Mesendoderm (in vitro differentiated cells): ENCODE results near the gene CD70.
"Not testable (repeated sequence)": the region's sequence is repeated elsewhere in the genome, so short reads cannot be mapped to it uniquely, and the experiment has no call there.

Experiments used
- DNase-seq: peaks from one replicate; pipeline ENCODE4 v3.0.0; 2013
- H2AK5ac ChIP-seq: 2 replicates; pipeline ENCODE4 v1.6.1; 2013; ENCODE audit warnings: low read length, inconsistent platforms
- H2BK120ac ChIP-seq: 2 replicates; pipeline ENCODE4 v1.6.1; 2013; ENCODE audit warnings: low read depth, mild to moderate bottlenecking, low read length, moderate library complexity, mixed read lengths
- H2BK15ac ChIP-seq: replicated peaks from 2 replicates; pipeline ENCODE4 v1.6.1; 2013; ENCODE audit warnings: low read depth, mild to moderate bottlenecking, moderate library complexity
- H2BK5ac ChIP-seq: 2 replicates; pipeline ENCODE4 v1.6.1; 2013; ENCODE audit warnings: low read length, inconsistent platforms
- H3K18ac ChIP-seq: 2 replicates; pipeline ENCODE4 v1.6.1; 2013; ENCODE audit warnings: mild to moderate bottlenecking, low read length, mixed read lengths
- H3K23ac ChIP-seq: one replicate; pipeline ENCODE4 v1.6.1; 2013; ENCODE audit warnings: low read length
- H3K27ac ChIP-seq: 2 replicates; pipeline ENCODE4 v1.5.1; 2013; ENCODE audit warnings: low read depth, mild to moderate bottlenecking, inconsistent platforms, low read length, moderate library complexity
- H3K27me3 ChIP-seq: 2 replicates; pipeline ENCODE4 v1.6.1; 2013; ENCODE audit warnings: low read length, control low read depth, mild to moderate bottlenecking, inconsistent platforms; ENCODE audit not compliant: insufficient read depth, poor library complexity
- H3K36me3 ChIP-seq: 2 replicates; pipeline ENCODE4 v1.6.1; 2013; ENCODE audit warnings: low read length, inconsistent platforms; ENCODE audit not compliant: control insufficient read depth, insufficient read depth
- H3K4ac ChIP-seq: one replicate; pipeline ENCODE4 v1.6.1; 2013; ENCODE audit warnings: low read depth, mild to moderate bottlenecking, low read length, moderate library complexity
- H3K4me1 ChIP-seq: 2 replicates; pipeline ENCODE4 v1.6.1; 2013; ENCODE audit warnings: low read depth, low read length, inconsistent platforms; ENCODE audit not compliant: control insufficient read depth
- H3K4me2 ChIP-seq: 2 replicates; pipeline ENCODE4 v1.6.1; 2013; ENCODE audit warnings: low read length
- H3K4me3 ChIP-seq: 2 replicates; pipeline ENCODE4 v1.5.1; 2013; ENCODE audit warnings: mild to moderate bottlenecking, low read length
- H3K56ac ChIP-seq: one replicate; pipeline ENCODE4 v1.6.1; 2013; ENCODE audit warnings: low read length
- H3K79me1 ChIP-seq: 2 replicates; pipeline ENCODE4 v1.6.1; 2013; ENCODE audit warnings: low read length, inconsistent platforms
- H3K79me2 ChIP-seq: 2 replicates; pipeline ENCODE4 v1.6.1; 2013; ENCODE audit warnings: mild to moderate bottlenecking, low read length; ENCODE audit not compliant: control insufficient read depth, insufficient read depth
- H3K9ac ChIP-seq: 2 replicates; pipeline ENCODE4 v1.6.1; 2013; ENCODE audit warnings: low read length, inconsistent platforms
- H4K5ac ChIP-seq: one replicate; pipeline ENCODE4 v1.6.1; 2013; ENCODE audit warnings: low read length
- H4K8ac ChIP-seq: one replicate; pipeline ENCODE4 v1.6.1; 2013; ENCODE audit warnings: low read depth, mild to moderate bottlenecking, control low read depth, low read length, moderate library complexity
- WGBS: extraction: QIAGEN DNeasy Blood & Tissue Kit; methylation state at CpG from one replicate; pipeline ENCODE4 v1.1.7; 2013; ENCODE audit warnings: low lambda C conversion rate, missing lambda C conversion rate; ENCODE audit not compliant: insufficient coverage; ENCODE audit errors: extremely low coverage; 5-methylcytosine and 5-hydroxymethylcytosine counted together

Gene CD70

GRCh38 chr19:6602729-6603114, 11.8 kb upstream of the CD70 start:
- Histone ChIP-seq H2BK120ac (no peak overlapping the region), H4K5ac (no peak overlapping the region), H2BK15ac (no peak overlapping the region), H2AK5ac (no peak overlapping the region), H3K4me1 (no peaks in the 10 kb centered on the region), H3K27me3 (no peaks in the 10 kb centered on the region), H3K18ac (no peak overlapping the region), H4K8ac (no peak overlapping the region), H3K36me3 (no peaks in the 10 kb centered on the region), H3K56ac (no peak overlapping the region), H3K79me1 (no peaks in the 10 kb centered on the region), H3K9ac (no peak overlapping the region), H3K23ac (no peak overlapping the region), H3K79me2 (no peaks in the 10 kb centered on the region), H3K4me3 (no peak overlapping the region), H2BK5ac (no peak overlapping the region), H3K4me2 (no peak overlapping the region), H3K4ac (no peak overlapping the region), H3K27ac (no peak overlapping the region)
- DNase-seq: no peak
- no CpG with 5 or more reads among the region's 5 CpGs for WGBS

- no CpG with 5 or more reads among the region's 15 CpGs for WGBS
- H3K23ac ChIP-seq, H2BK5ac ChIP-seq, DNase-seq, H3K4ac ChIP-seq, H2BK120ac ChIP-seq, H3K27me3 ChIP-seq, H3K79me1 ChIP-seq, H3K36me3 ChIP-seq, H3K9ac ChIP-seq, H3K18ac ChIP-seq, H2BK15ac ChIP-seq, H2AK5ac ChIP-seq, H3K27ac ChIP-seq, H3K56ac ChIP-seq, H3K79me2 ChIP-seq, H3K4me1 ChIP-seq, H4K8ac ChIP-seq, H4K5ac ChIP-seq, H3K4me2 ChIP-seq, H3K4me3 ChIP-seq: not testable (repeated sequence)
These were observed 10.6 kb upstream of the CD70 start for GRCh38 chr19:6601537-6602052.

GRCh38 chr19:6600951-6601536, 10.1 kb upstream of the CD70 start:
- not testable (repeated sequence) for H3K27me3 ChIP-seq, H3K27ac ChIP-seq, H2AK5ac ChIP-seq, H2BK15ac ChIP-seq, H3K9ac ChIP-seq, H3K18ac ChIP-seq, H4K5ac ChIP-seq, H3K4me3 ChIP-seq, H3K4me1 ChIP-seq, H3K23ac ChIP-seq, H3K4ac ChIP-seq, H3K79me2 ChIP-seq, H3K4me2 ChIP-seq, DNase-seq, H2BK5ac ChIP-seq, H4K8ac ChIP-seq, H3K79me1 ChIP-seq, H3K56ac ChIP-seq, H3K36me3 ChIP-seq, H2BK120ac ChIP-seq
- no CpG with 5 or more reads among the region's 10 CpGs for WGBS

DNA sequence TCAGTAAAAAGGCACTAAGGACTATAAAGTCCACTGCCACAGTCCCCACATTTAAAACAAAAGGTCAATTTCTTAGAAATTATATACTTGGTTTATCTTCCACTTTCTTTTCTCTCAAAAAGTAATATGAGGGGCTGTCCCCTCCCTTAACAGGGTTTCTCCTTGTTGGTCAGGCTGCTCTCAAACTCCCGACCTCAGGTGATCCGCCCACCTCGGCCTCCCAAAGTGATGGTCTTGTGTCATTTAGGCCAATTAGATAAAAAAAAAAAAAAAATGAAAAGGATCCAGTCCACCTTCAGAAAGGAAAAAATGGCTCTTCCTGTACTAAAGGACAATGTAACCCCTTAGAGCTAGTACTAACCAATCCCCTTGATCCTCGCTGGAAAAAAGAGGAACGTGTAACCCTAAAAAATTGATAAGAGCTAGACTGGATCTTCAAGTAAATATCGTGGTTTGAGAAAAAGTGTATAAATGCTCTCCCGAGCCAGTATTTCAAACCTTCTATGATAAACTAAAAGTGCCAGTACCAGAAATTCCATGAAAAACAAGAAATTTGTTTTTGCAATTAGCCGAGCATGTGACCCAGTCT, 9.0 kb upstream of the CD70 start:
- no peak overlapping the region for H3K18ac ChIP-seq
- no peak overlapping the region for H3K23ac ChIP-seq
- no peak overlapping the region for H4K5ac ChIP-seq
- H3K36me3 ChIP-seq: no peaks in the 10 kb centered on the region
- H3K79me2 ChIP-seq: no peaks in the 10 kb centered on the region
- H3K4me2 ChIP-seq: no peak overlapping the region
- H4K8ac ChIP-seq: no peak overlapping the region
- no peak for DNase-seq
- no peak overlapping the region for H2BK120ac ChIP-seq
- no peak overlapping the region for H3K4ac ChIP-seq
- H3K79me1 ChIP-seq: no peaks in the 10 kb centered on the region
- no peak overlapping the region for H2BK15ac ChIP-seq
- H3K27me3 ChIP-seq: no peaks in the 10 kb centered on the region
- H3K56ac ChIP-seq: no peak overlapping the region
- no peak overlapping the region for H2BK5ac ChIP-seq
- H3K9ac ChIP-seq: no peak overlapping the region
- no peak overlapping the region for H2AK5ac ChIP-seq
- no peak overlapping the region for H3K4me3 ChIP-seq
- WGBS: no CpG with 5 or more reads among the region's 8 CpGs
- no peak overlapping the region for H3K27ac ChIP-seq
- no peaks in the 10 kb centered on the region for H3K4me1 ChIP-seq

DNA sequence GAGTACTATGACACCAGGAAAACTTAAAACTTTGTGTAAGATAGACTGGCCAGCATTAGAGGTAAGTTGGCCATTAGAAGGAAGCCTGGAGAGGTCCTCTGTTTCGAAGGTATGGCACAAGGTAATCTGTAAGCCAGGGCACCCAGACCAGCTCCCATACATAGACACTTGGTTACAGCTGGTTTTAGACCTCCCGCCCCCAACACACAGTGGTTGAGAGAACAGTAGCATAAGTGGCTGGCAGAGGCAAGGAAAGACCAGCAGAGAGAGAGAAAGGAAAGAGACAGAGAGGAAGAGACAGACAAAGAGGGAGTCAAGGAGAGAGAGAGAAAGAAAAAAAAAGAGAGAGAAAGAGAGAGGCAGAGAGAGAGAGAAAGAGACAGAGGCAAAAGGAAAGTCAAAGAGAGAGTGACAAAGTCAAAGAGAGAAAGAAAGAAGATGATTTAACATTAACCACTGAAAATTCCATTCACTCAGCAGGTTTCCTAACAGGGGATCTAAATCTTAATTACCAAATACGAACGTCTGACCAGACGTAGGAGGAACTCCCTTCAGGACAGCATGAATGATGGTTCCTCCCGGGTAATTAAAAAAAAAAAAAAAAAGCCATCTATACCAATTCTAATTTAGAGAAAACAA, 7.4 kb upstream of the CD70 start:
- no CpG with 5 or more reads among the region's 6 CpGs for WGBS

More for the DNA sequence above, 7.4 kb upstream of the CD70 start:
- not testable (repeated sequence) for H3K36me3 ChIP-seq, H3K18ac ChIP-seq, H3K79me2 ChIP-seq, H3K27ac ChIP-seq, H2BK15ac ChIP-seq, H3K79me1 ChIP-seq, H2BK5ac ChIP-seq, H4K5ac ChIP-seq, H2BK120ac ChIP-seq, DNase-seq, H3K4me1 ChIP-seq, H3K9ac ChIP-seq, H3K27me3 ChIP-seq, H3K4ac ChIP-seq, H4K8ac ChIP-seq, H3K23ac ChIP-seq, H3K56ac ChIP-seq, H3K4me3 ChIP-seq, H3K4me2 ChIP-seq, H2AK5ac ChIP-seq
